Loucy (cell line): ENCODE data around the gene ADGRG2.

ENCODE experiments used
- H2AFZ ChIP-seq: fragments of 200-600 bp; sonication (generic); 2 replicates; pipeline ENCODE4 v1.6.0; 2016; ENCODE audit warnings: antibody characterized with exemption, mild to moderate bottlenecking, low read length, moderate library complexity
- H3F3A ChIP-seq: fragments of 200-600 bp; 2 replicates; pipeline ENCODE4 v1.6.0; 2016; ENCODE audit warnings: antibody characterized with exemption, low read depth, mild to moderate bottlenecking
- H3K27me3 ChIP-seq: fragments of 200-600 bp; sonication (generic); 2 replicates; pipeline ENCODE4 v1.6.1; 2014; ENCODE audit warnings: low read length, mild to moderate bottlenecking; ENCODE audit not compliant: insufficient read depth, poor library complexity, severe bottlenecking
- H3K36me3 ChIP-seq: fragments of 200-600 bp; sonication (generic); 2 replicates; pipeline ENCODE4 v1.6.1; 2016; ENCODE audit warnings: low read length; ENCODE audit not compliant: insufficient read depth
- H3K4me1 ChIP-seq: fragments of 200-600 bp; sonication (generic); 2 replicates; pipeline ENCODE4 v1.5.1; 2014; ENCODE audit warnings: low read length, mild to moderate bottlenecking; ENCODE audit not compliant: insufficient read depth, poor library complexity, severe bottlenecking
- H3K4me2 ChIP-seq: fragments of 200-600 bp; sonication (generic); 2 replicates; pipeline ENCODE4 v1.6.0; 2014; ENCODE audit warnings: antibody characterized with exemption, low read length, low read depth, mild to moderate bottlenecking; ENCODE audit not compliant: poor library complexity, severe bottlenecking
- H3K4me3 ChIP-seq: fragments of 200-600 bp; sonication (generic); 2 replicates; pipeline ENCODE4 v1.5.1; 2014; ENCODE audit warnings: low read length, mild to moderate bottlenecking, mixed read lengths; ENCODE audit not compliant: poor library complexity, severe bottlenecking
- H3K79me2 ChIP-seq: fragments of 200-600 bp; sonication (generic); 2 replicates; pipeline ENCODE4 v1.6.1; 2014; ENCODE audit warnings: low read length; ENCODE audit not compliant: insufficient read depth
- H3K9ac ChIP-seq: fragments of 200-600 bp; sonication (generic); 2 replicates; pipeline ENCODE4 v1.6.0; 2014; ENCODE audit warnings: mild to moderate bottlenecking, low read depth, low read length, moderate library complexity; ENCODE audit not compliant: poor library complexity, severe bottlenecking
- H3K9me2 ChIP-seq: fragments of 200-600 bp; sonication (generic); replicated peaks from 2 replicates; pipeline ENCODE4 v1.6.1; 2016; ENCODE audit warnings: low read depth, low read length, mixed read lengths
- H3K9me3 ChIP-seq: fragments of 200-600 bp; sonication (generic); 2 replicates; pipeline ENCODE4 v1.6.1; 2014; ENCODE audit warnings: mild to moderate bottlenecking, antibody characterized with exemption, low read length, low read depth; ENCODE audit not compliant: insufficient read depth
- H4K20me1 ChIP-seq: fragments of 200-600 bp; sonication (generic); 2 replicates; pipeline ENCODE4 v1.6.0; 2014; ENCODE audit warnings: antibody characterized with exemption, low read length, mild to moderate bottlenecking; ENCODE audit not compliant: insufficient read depth, poor library complexity, severe bottlenecking
- EZH2phosphoT487 ChIP-seq: fragments of 200-600 bp; IDR thresholded peaks from 2 replicates; pipeline ENCODE4 v1.6.1; 2018; ENCODE audit warnings: antibody characterized with exemption, mild to moderate bottlenecking, moderate library complexity, borderline replicate concordance
- TF ChIP-seq, protein P1 (sequence below): fragments of 200-600 bp; sonication (generic); conservative IDR thresholded peaks from 2 replicates; pipeline ENCODE4 v1.5.1; 2014; ENCODE audit warnings: mild to moderate bottlenecking, antibody characterized with exemption, low read length

ADGRG2 gene

DNA sequence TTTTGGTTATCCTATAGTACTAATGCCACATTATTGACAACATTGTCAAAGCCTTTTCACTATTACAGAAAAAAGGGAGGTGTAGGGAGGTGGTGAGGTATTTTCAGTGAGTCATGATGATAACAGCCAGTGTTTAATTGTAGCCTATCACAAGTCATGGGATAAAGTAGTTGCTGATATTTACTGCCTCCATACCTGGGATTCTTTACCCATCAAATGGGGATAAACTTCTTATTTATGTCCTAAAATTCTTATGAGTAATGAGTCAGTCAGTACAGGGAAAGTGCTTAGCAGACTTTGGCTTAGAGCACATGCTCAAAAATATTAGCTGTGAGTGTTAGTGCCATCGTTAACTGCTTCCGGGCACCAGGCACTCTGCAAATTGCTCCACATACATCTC lies 25.7 kb downstream of the ADGRG2 start:
- Histone ChIP-seq H3F3A (no peaks in the 10 kb centered on the region), H4K20me1 (no peaks in the 10 kb centered on the region), H3K79me2 (no peaks in the 10 kb centered on the region), H3K9ac (no peak overlapping the region), H3K27me3 (no peaks in the 10 kb centered on the region), H3K9me3 (no peaks in the 10 kb centered on the region), H3K36me3 (no peaks in the 10 kb centered on the region), H3K4me2 (no peak overlapping the region), H3K4me1 (no peaks in the 10 kb centered on the region), H3K4me3 (no peak overlapping the region), H3K9me2 (no peaks in the 10 kb centered on the region), H2AFZ (no peak overlapping the region)
- TF ChIP-seq, protein P1, sequence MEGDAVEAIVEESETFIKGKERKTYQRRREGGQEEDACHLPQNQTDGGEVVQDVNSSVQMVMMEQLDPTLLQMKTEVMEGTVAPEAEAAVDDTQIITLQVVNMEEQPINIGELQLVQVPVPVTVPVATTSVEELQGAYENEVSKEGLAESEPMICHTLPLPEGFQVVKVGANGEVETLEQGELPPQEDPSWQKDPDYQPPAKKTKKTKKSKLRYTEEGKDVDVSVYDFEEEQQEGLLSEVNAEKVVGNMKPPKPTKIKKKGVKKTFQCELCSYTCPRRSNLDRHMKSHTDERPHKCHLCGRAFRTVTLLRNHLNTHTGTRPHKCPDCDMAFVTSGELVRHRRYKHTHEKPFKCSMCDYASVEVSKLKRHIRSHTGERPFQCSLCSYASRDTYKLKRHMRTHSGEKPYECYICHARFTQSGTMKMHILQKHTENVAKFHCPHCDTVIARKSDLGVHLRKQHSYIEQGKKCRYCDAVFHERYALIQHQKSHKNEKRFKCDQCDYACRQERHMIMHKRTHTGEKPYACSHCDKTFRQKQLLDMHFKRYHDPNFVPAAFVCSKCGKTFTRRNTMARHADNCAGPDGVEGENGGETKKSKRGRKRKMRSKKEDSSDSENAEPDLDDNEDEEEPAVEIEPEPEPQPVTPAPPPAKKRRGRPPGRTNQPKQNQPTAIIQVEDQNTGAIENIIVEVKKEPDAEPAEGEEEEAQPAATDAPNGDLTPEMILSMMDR: no peak
- no peak for TF ChIP-seq EZH2phosphoT487

DNA sequence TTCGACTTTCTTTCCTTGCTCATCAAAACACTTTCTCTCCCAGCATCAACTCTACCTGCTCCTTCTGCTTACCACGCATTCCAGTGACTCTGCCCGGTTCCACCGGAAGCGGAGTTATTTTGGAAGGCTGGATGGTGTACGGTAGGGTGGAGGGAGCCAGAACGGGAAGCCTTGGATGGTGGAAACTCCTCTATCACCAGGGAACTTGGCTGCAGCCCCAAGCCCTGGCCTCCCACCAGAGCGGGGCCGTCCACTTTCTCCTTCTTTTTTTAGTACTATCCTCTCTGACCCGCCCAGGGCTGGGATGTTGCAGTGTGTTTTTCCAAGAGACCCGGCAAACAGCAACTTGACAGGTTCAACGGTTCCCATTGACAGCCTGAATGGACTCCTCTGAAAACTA lies 27.6 kb downstream of the ADGRG2 start:
- Histone ChIP-seq H4K20me1 (no peaks in the 10 kb centered on the region), H3K9me2 (no peaks in the 10 kb centered on the region), H3K36me3 (no peaks in the 10 kb centered on the region), H3K9ac (no peak overlapping the region), H3K27me3 (no peaks in the 10 kb centered on the region), H3K9me3 (no peaks in the 10 kb centered on the region), H3F3A (no peaks in the 10 kb centered on the region), H3K4me1 (no peaks in the 10 kb centered on the region), H3K4me3 (no peak overlapping the region), H3K79me2 (no peaks in the 10 kb centered on the region), H3K4me2 (no peak overlapping the region), H2AFZ (no peak overlapping the region)
- TF ChIP-seq, protein P1: no peak
- no peak for TF ChIP-seq EZH2phosphoT487

DNA sequence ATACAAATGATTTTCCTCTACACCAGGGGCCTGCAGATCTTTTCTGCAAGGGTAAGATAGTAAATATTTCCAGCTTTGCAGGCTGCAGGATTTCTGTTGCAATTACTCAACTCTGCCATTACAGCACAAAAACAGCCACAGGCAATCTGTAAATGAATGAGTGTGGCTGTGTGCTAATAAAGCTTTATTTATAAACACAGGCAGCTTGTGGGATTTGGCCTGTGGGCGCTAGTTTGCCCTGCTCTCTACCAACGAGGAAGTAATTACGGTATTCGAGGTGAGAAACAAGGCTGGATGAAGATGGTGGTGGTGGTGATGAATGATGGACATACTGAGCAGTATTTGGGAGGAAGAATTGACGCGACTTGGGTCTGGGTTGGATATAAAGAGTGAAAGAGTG lies 30.7 kb downstream of the ADGRG2 start:
- TF ChIP-seq EZH2phosphoT487: no peak
- TF ChIP-seq, protein P1: no peak
- Histone ChIP-seq H3K9me3 (no peaks in the 10 kb centered on the region), H3K36me3 (no peaks in the 10 kb centered on the region), H2AFZ (no peak overlapping the region), H3K79me2 (no peaks in the 10 kb centered on the region), H4K20me1 (no peaks in the 10 kb centered on the region), H3K4me1 (no peaks in the 10 kb centered on the region), H3F3A (no peaks in the 10 kb centered on the region), H3K9me2 (no peaks in the 10 kb centered on the region), H3K4me2 (no peak overlapping the region), H3K9ac (no peak overlapping the region), H3K4me3 (no peak overlapping the region), H3K27me3 (no peaks in the 10 kb centered on the region)
